ENCODE data around the gene SUN5. TPM values are rescaled to one million over a fixed set of nuclear protein-coding genes. Genes with fewer than 3 reads are reported as not detected.

The SUN5 gene
- total RNA-seq, 1 donor from 2014 or later: not detected

- FAIRE-seq: no peak
These were observed 23.8 kb upstream of the SUN5 start for GRCh38 chr20:33027769-33028751.

GRCh38 chr20:33026779-33027759 is 22.8 kb upstream of the SUN5 start:
- FAIRE-seq (no peak), DNase-seq (ENCODE audit: low spot score in 2 of 2) (no peak)

More at GRCh38 chr20:33027769-33028751, 23.8 kb upstream of the SUN5 start:
- no peak for DNase-seq (ENCODE audit: low spot score in 2 of 2)

- no peak for FAIRE-seq
These were observed 22.0 kb upstream of the SUN5 start for GRCh38 chr20:33026072-33026778.

GRCh38 chr20:33025318-33025876 is 21.2 kb upstream of the SUN5 start:
- FAIRE-seq (no peak), DNase-seq (ENCODE audit: low spot score in 2 of 2) (no peak)

More at GRCh38 chr20:33026072-33026778, 22.0 kb upstream of the SUN5 start:
- no peak for DNase-seq (ENCODE audit: low spot score in 2 of 2)

GRCh38 chr20:33024609-33025317 is 20.5 kb upstream of the SUN5 start:
- DNase-seq (ENCODE audit: low spot score in 2 of 2) (no peak), FAIRE-seq (no peak)

GRCh38 chr20:33024243-33024560 is 20.0 kb upstream of the SUN5 start:
- no peak for FAIRE-seq
- DNase-seq (ENCODE audit: low spot score in 2 of 2): no peak

GRCh38 chr20:33023439-33024242 is 19.4 kb upstream of the SUN5 start:
- DNase-seq (ENCODE audit: low spot score in 2 of 2): no peak

GRCh38 chr20:33022694-33023438 is 18.6 kb upstream of the SUN5 start:
- DNase-seq (ENCODE audit: low spot score in 2 of 2) (no peak), FAIRE-seq (no peak)

More at GRCh38 chr20:33023439-33024242, 19.4 kb upstream of the SUN5 start:
- no peak for FAIRE-seq

GRCh38 chr20:33022289-33022688 is 18.1 kb upstream of the SUN5 start:
- DNase-seq (ENCODE audit: low spot score in 2 of 2): no peak
- FAIRE-seq: no peak

GRCh38 chr20:33021879-33022278 is 17.6 kb upstream of the SUN5 start:
- no peak for FAIRE-seq
- no peak for DNase-seq (ENCODE audit: low spot score in 2 of 2)

GRCh38 chr20:33020278-33021161 is 16.3 kb upstream of the SUN5 start:
- FAIRE-seq (no peak), DNase-seq (ENCODE audit: low spot score in 2 of 2) (no peak)

- DNase-seq (ENCODE audit: low spot score in 2 of 2) (no peak), FAIRE-seq (no peak)
These were observed 15.4 kb upstream of the SUN5 start for GRCh38 chr20:33019465-33020277.

GRCh38 chr20:33018169-33018931 is 14.1 kb upstream of the SUN5 start:
- no peak for FAIRE-seq
- no peak for DNase-seq (ENCODE audit: low spot score in 2 of 2)

GRCh38 chr20:33017542-33017941 is 13.3 kb upstream of the SUN5 start:
- DNase-seq (ENCODE audit: low spot score in 2 of 2): no peak
- no peak for FAIRE-seq

- DNase-seq (ENCODE audit: low spot score in 2 of 2) (no peak), FAIRE-seq (no peak)
These were observed 12.4 kb upstream of the SUN5 start for GRCh38 chr20:33016581-33017109.

Data from frontal cortex (tissue), 4 donors.